22Rv1 (cell line): ENCODE data around the gene GLRX3.
"Not testable (repeated sequence)": the region's sequence is repeated elsewhere in the genome, so short reads cannot be mapped to it uniquely, and the experiment has no call there.

ENCODE experiments used
- H3K27ac ChIP-seq: fragments of 450-650 bp; 2 replicates; pipeline ENCODE4 v1.5.1; 2017
- CTCF ChIP-seq: fragments of 450-650 bp; IDR thresholded peaks from 2 replicates; pipeline ENCODE4 v1.5.1; 2017; ENCODE audit warnings: mild to moderate bottlenecking
- ZFX ChIP-seq: fragments of 450-650 bp; IDR thresholded peaks from 2 replicates; pipeline ENCODE4 v1.6.1; 2017; ENCODE audit warnings: antibody characterized with exemption, borderline replicate concordance

The GLRX3 gene

DNA sequence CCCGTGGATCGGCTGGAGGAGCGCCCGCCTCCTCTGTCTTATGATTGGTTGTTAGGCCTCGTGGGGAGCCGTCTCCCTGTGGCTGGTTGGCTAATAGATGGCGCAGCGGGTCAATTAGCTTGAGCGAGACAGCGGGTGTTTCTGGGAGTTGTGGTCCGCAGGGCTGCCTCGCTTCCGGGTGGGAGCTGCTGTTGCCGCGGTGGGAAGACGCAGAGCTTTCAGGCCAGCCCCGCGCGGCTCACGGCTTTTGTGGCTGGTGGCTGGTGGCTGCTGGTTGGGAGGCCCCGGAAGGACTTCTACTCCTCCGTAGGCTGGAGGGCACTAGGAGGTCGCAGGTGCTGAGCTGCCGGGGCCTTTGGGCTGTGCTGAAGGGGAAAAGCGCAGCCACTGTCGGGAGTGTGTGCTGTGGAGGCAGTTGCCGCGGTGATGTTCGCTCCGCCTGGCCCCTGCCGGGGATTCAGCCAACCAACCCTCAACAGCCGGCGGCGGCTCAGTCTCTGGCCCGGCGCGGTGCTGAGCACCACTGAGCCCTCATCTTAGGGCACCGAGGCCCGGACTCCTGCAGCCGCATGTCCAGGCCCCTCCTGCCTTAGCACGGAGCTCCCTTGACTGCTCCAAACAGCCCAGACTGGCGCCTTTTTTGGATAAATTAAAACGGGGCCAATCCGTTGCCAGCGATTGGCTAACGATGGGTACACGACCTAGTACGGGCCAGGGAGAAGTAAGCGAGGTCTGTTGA, 24.9 kb upstream of the GLRX3 start:
- TF ChIP-seq ZFX, result no peak
- TF ChIP-seq CTCF, result no peak
- peak overlapping the region; percentile 84 for H3K27ac ChIP-seq

DNA sequence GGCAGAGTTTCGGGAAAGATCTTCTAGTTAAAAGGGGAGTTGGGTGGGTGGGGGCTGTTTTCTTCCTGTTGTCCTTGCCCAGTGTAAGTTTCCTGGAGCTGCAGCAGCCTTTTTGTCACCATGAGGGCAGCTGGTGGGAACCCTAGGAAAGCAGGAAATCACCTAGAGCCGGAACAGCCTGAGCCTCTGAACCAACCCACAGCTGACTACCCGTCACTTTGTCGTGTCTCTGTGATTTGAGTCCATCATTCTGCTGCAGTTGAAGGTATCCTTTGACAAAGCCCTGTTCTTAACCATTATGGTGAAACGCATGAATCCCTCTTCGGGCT, 24.4 kb upstream of the GLRX3 start:
- peak overlapping the region; percentile 84 for H3K27ac ChIP-seq

DNA sequence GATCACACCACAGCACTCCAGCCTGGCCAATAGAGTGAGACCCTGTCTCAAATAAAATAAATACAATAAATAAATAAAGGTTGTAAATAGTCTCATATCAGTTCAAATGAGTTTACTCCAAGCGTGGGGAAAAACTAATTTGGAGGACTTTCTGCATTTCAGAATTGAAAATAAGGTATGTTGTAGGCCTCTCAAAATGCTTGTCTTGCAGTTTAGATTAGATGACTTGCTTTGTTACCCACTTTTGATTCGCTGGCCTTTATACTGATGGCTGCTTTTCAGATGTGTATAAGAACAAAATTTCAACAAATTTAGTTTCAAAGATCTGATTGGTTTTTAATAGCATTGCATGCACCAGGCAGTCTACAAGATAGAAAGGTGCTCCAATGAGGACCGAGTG, 23.4 kb upstream of the GLRX3 start:
- TF ChIP-seq ZFX (no peak), CTCF (no peak)
- no peak overlapping the region for H3K27ac ChIP-seq

More for the DNA sequence above, 24.4 kb upstream of the GLRX3 start:
- TF ChIP-seq ZFX (no peak), CTCF (no peak)

- not testable (repeated sequence) for H3K27ac ChIP-seq
Observed at GRCh38 chr10:130116942-130117341, 19.2 kb upstream of the GLRX3 start.

GRCh38 chr10:130117535-130117934, 18.7 kb upstream of the GLRX3 start:
- H3K27ac ChIP-seq, result not testable (repeated sequence)

DNA sequence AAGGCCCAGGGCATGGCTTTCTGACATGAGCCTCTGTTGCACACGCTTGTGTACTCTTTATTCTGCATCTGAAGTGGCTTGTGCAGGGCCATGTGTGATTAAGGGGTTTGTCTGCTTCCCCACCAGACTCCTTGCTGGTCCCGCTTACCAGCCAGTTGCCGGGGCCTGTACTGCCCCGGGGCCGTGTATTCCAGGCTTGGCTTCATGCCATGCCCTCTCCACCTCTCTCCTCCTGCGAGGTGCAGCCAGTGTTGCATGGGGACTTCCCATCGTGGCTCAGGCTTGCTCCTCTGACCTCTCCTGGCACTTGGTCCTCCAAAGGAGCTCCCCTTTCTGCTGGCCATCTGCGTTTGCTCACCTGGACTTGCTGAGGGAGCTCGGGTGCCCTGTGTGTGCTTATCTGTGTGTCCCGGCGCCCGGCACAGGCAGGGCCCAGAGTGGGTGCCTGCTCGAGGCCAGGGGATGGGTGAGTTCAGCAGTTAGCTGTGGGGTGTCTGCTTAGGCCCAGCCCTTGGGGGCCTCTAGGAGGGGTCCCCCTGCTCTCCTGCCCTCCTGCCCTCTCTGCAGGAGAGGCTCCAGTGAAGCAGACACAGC, 14.6 kb upstream of the GLRX3 start:
- TF ChIP-seq ZFX, result no peak
- no peak overlapping the region for H3K27ac ChIP-seq

GRCh38 chr10:130127364-130128061, 8.7 kb upstream of the GLRX3 start:
- H3K27ac ChIP-seq, result no peak overlapping the region
- TF ChIP-seq CTCF (peak; percentile 86), ZFX (no peak)

DNA sequence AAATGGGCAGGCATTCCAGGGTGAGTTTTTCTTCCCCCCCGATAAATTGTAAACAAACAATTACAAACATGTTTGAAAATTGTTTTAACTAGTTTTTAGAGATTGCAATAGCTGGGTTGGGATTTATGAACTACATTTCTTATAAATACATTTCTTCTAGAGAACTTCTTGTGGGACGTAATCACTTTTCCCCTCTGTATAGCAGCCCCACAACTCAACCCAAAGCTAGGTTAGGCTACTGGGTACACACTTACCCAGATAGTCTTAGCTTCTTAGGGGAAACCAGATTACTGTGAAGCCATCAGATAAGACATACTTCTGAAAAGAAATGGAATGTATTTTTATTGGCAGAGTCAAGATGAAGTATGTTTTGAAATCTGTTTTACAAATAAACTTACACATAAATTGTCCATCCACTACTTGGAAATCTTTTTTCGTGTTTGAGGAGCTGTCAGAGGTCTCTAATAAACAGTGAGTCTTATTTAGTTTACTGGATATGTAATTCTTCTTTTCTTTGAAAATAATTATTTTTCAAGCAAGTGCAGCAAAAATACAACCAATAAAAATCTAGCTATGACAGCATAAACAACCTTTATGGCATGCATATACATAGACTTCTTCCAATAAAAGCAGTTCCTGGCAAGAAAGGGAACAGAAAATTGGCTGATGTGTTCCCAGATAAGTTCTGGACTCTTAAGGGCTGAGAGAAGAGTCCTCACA, 8.0 kb upstream of the GLRX3 start:
- no peak overlapping the region for H3K27ac ChIP-seq
- peak; percentile 57 for TF ChIP-seq CTCF
- no peak for TF ChIP-seq ZFX
